ENCODE measurements around the gene NACAD.

The NACAD gene

GRCh38 chr7:45105588-45106188 is 16.9 kb upstream of the NACAD start:
- peaks cover 3 to 7% of the 10 kb centered on the region in 2 experiments for H3K4me1 ChIP-seq (ENCODE audit: control insufficient read depth in 1 of 2, insufficient read depth in 1 of 2, low read depth in 1 of 2, low read length in 1 of 2)
- no peak for TF ChIP-seq CTCF (IDR thresholded peaks at IDR 0.05)
- H3K27me3 ChIP-seq = no peaks in the 10 kb centered on the region
- H3K27ac ChIP-seq = no peak overlapping the region
- H3K36me3 ChIP-seq = peaks cover 84% of the 10 kb centered on the region
- no peaks in the 10 kb centered on the region for H3K9me3 ChIP-seq
- no peak overlapping the region for H3K4me3 ChIP-seq (ENCODE audit: low read depth in 1 of 2, low read length in 1 of 2)

GRCh38 chr7:45104844-45105587 is 16.2 kb upstream of the NACAD start:
- no peak for TF ChIP-seq CTCF (IDR thresholded peaks at IDR 0.05)
- peaks cover 91% of the 10 kb centered on the region for H3K36me3 ChIP-seq
- H3K4me1 ChIP-seq (ENCODE audit: control insufficient read depth in 1 of 2, insufficient read depth in 1 of 2, low read depth in 1 of 2, low read length in 1 of 2) = peaks cover 0 to under 1% of the 10 kb centered on the region in 2 experiments
- no peak overlapping the region for H3K4me3 ChIP-seq (ENCODE audit: low read depth in 1 of 2, low read length in 1 of 2)
- H3K27me3 ChIP-seq = no peaks in the 10 kb centered on the region
- no peak overlapping the region for H3K27ac ChIP-seq
- H3K9me3 ChIP-seq = no peaks in the 10 kb centered on the region

- no peaks in the 10 kb centered on the region for H3K9me3 ChIP-seq
- no peak overlapping the region for H3K4me3 ChIP-seq (ENCODE audit: low read depth in 1 of 2, low read length in 1 of 2)
- no peak for TF ChIP-seq CTCF (IDR thresholded peaks at IDR 0.05)
- no peaks in the 10 kb centered on the region for H3K27me3 ChIP-seq
- H3K4me1 ChIP-seq (ENCODE audit: control insufficient read depth in 1 of 2, insufficient read depth in 1 of 2, low read depth in 1 of 2, low read length in 1 of 2) = no peaks in the 10 kb centered on the region
- H3K36me3 ChIP-seq = peaks cover 99% of the 10 kb centered on the region
- H3K27ac ChIP-seq = no peak overlapping the region
Observed at GRCh38 chr7:45103958-45104843, 15.4 kb upstream of the NACAD start.

- no peak overlapping the region for H3K4me3 ChIP-seq (ENCODE audit: low read depth in 1 of 2, low read length in 1 of 2)
- no peaks in the 10 kb centered on the region for H3K4me1 ChIP-seq (ENCODE audit: control insufficient read depth in 1 of 2, insufficient read depth in 1 of 2, low read depth in 1 of 2, low read length in 1 of 2)
- H3K27ac ChIP-seq = no peak overlapping the region
- no peaks in the 10 kb centered on the region for H3K9me3 ChIP-seq
- no peaks in the 10 kb centered on the region for H3K27me3 ChIP-seq
- peaks cover 98% of the 10 kb centered on the region for H3K36me3 ChIP-seq
- no peak for TF ChIP-seq CTCF (IDR thresholded peaks at IDR 0.05)
Observed at GRCh38 chr7:45102785-45103712, 14.3 kb upstream of the NACAD start.

- Histone ChIP-seq H3K27me3 (no peaks in the 10 kb centered on the region), H3K9me3 (no peaks in the 10 kb centered on the region), H3K36me3 (peaks cover 85% of the 10 kb centered on the region), H3K4me3 (ENCODE audit: low read depth in 1 of 2, low read length in 1 of 2) (no peak overlapping the region), H3K27ac (no peak overlapping the region), H3K4me1 (ENCODE audit: control insufficient read depth in 1 of 2, insufficient read depth in 1 of 2, low read depth in 1 of 2, low read length in 1 of 2) (no peaks in the 10 kb centered on the region)
- no peak for TF ChIP-seq CTCF (IDR thresholded peaks at IDR 0.05)
Observed at GRCh38 chr7:45101748-45102147, 13.0 kb upstream of the NACAD start.
